ENCODE results near the gene TTC28.

TTC28 gene

DNA sequence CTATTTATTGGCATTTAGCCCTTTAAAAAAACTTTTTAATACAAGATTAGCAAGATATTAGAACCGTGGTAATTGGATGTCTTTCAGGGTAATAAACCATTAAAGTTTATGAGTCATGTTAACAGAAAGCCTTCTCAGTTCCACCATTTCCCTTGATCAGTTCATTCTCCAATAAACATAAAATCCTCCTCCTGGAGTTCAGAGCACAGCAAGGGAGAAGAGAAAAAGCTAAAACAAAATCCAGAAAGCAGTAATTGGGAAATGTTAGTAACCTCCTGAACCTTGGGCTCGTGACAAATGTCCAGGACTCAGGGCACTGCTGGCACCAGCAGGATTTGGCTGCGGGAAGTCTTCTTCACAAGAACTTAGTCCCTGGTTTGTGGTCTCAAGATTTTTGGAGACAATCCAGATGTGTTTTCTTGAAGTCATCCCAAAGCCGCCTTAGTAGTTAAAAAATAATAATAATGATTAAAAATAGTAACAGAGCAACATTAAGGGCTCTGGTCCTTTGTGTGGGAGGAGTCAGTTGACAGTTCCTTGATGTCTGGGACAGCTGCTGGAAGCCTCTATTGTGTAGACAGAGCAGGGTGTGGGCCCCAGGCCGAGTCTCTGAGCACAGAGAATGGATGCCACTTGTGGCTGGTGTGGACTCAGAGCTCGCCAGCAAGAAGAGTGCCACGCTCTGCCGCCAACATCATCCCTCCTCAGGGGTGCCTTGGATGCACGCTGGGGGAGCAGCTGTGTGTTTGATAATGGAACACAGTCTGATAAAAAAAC is 717.2 kb downstream of the TTC28 start:
- Histone ChIP-seq H3K9ac (ENCODE audit: low read depth, low read length) (no peak overlapping the region), H3K4me1 (ENCODE audit: control insufficient read depth, insufficient read depth, low read length) (peaks cover 7% of the 10 kb centered on the region), H3K9me3 (ENCODE audit: control insufficient read depth, insufficient read depth, low read length) (no peaks in the 10 kb centered on the region), H3K36me3 (ENCODE audit: control insufficient read depth, insufficient read depth, low read length) (no peaks in the 10 kb centered on the region), H3K4me3 (ENCODE audit: low read depth, low read length) (no peak overlapping the region), H3K27me3 (ENCODE audit: control insufficient read depth, insufficient read depth, low read length) (no peaks in the 10 kb centered on the region)

- no peak overlapping the region for H3K4me3 ChIP-seq (ENCODE audit: low read depth, low read length)
- H3K9ac ChIP-seq (ENCODE audit: low read depth, low read length), result no peak overlapping the region
- no peaks in the 10 kb centered on the region for H3K27me3 ChIP-seq (ENCODE audit: control insufficient read depth, insufficient read depth, low read length)
- H3K9me3 ChIP-seq (ENCODE audit: control insufficient read depth, insufficient read depth, low read length), result no peaks in the 10 kb centered on the region
- no peaks in the 10 kb centered on the region for H3K36me3 ChIP-seq (ENCODE audit: control insufficient read depth, insufficient read depth, low read length)
- peaks cover 7% of the 10 kb centered on the region for H3K4me1 ChIP-seq (ENCODE audit: control insufficient read depth, insufficient read depth, low read length)
Measured at GRCh38 chr22:27961680-27962079, 718.0 kb downstream of the TTC28 start.

- Histone ChIP-seq H3K9ac (ENCODE audit: low read depth, low read length) (no peak overlapping the region), H3K4me1 (ENCODE audit: control insufficient read depth, insufficient read depth, low read length) (peaks cover 4% of the 10 kb centered on the region), H3K27me3 (ENCODE audit: control insufficient read depth, insufficient read depth, low read length) (no peaks in the 10 kb centered on the region), H3K4me3 (ENCODE audit: low read depth, low read length) (no peak overlapping the region), H3K9me3 (ENCODE audit: control insufficient read depth, insufficient read depth, low read length) (no peaks in the 10 kb centered on the region), H3K36me3 (ENCODE audit: control insufficient read depth, insufficient read depth, low read length) (no peaks in the 10 kb centered on the region)
Measured at GRCh38 chr22:27961182-27961581, 718.5 kb downstream of the TTC28 start.

GRCh38 chr22:27959335-27960090 is 720.1 kb downstream of the TTC28 start:
- no peaks in the 10 kb centered on the region for H3K27me3 ChIP-seq (ENCODE audit: control insufficient read depth, insufficient read depth, low read length)
- H3K4me1 ChIP-seq (ENCODE audit: control insufficient read depth, insufficient read depth, low read length), result no peaks in the 10 kb centered on the region
- H3K9ac ChIP-seq (ENCODE audit: low read depth, low read length), result no peak overlapping the region
- H3K9me3 ChIP-seq (ENCODE audit: control insufficient read depth, insufficient read depth, low read length), result no peaks in the 10 kb centered on the region
- no peaks in the 10 kb centered on the region for H3K36me3 ChIP-seq (ENCODE audit: control insufficient read depth, insufficient read depth, low read length)
- no peak overlapping the region for H3K4me3 ChIP-seq (ENCODE audit: low read depth, low read length)

DNA sequence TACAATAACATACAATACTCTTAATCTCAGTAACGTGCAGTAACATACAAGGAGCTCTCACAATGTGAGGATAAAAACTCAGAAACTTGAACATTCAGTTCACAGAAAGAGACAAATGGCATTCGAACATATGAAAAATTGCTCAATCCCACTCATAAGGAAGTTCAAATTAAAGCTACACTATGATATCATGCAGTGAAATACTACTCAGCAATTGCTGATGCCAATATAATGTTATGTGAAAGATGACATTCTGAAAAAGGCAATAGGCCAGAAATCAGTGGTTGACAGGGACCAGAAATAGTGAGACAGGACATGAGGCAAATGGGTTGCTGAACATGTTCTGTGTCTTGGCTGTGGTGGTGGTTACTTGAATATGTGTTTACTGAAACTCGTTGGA is 726.9 kb downstream of the TTC28 start:
- Histone ChIP-seq H3K9ac (ENCODE audit: low read depth, low read length) (no peak overlapping the region), H3K4me3 (ENCODE audit: low read depth, low read length) (no peak overlapping the region)

GRCh38 chr22:27952091-27952490 is 727.5 kb downstream of the TTC28 start:
- Histone ChIP-seq H3K4me1 (ENCODE audit: control insufficient read depth, insufficient read depth, low read length) (no peaks in the 10 kb centered on the region), H3K9me3 (ENCODE audit: control insufficient read depth, insufficient read depth, low read length) (no peaks in the 10 kb centered on the region), H3K4me3 (ENCODE audit: low read depth, low read length) (no peak overlapping the region), H3K27me3 (ENCODE audit: control insufficient read depth, insufficient read depth, low read length) (no peaks in the 10 kb centered on the region), H3K9ac (ENCODE audit: low read depth, low read length) (no peak overlapping the region), H3K36me3 (ENCODE audit: control insufficient read depth, insufficient read depth, low read length) (no peaks in the 10 kb centered on the region)

More for the DNA sequence above, 726.9 kb downstream of the TTC28 start:
- Histone ChIP-seq H3K4me1 (ENCODE audit: control insufficient read depth, insufficient read depth, low read length) (no peaks in the 10 kb centered on the region), H3K36me3 (ENCODE audit: control insufficient read depth, insufficient read depth, low read length) (no peaks in the 10 kb centered on the region), H3K27me3 (ENCODE audit: control insufficient read depth, insufficient read depth, low read length) (no peaks in the 10 kb centered on the region), H3K9me3 (ENCODE audit: control insufficient read depth, insufficient read depth, low read length) (no peaks in the 10 kb centered on the region)

GRCh38 chr22:27949421-27949820 is 730.2 kb downstream of the TTC28 start:
- Histone ChIP-seq H3K27me3 (ENCODE audit: control insufficient read depth, insufficient read depth, low read length) (no peaks in the 10 kb centered on the region), H3K4me1 (ENCODE audit: control insufficient read depth, insufficient read depth, low read length) (no peaks in the 10 kb centered on the region), H3K4me3 (ENCODE audit: low read depth, low read length) (no peak overlapping the region), H3K9me3 (ENCODE audit: control insufficient read depth, insufficient read depth, low read length) (no peaks in the 10 kb centered on the region), H3K36me3 (ENCODE audit: control insufficient read depth, insufficient read depth, low read length) (no peaks in the 10 kb centered on the region), H3K9ac (ENCODE audit: low read depth, low read length) (no peak overlapping the region)

GRCh38 chr22:27948569-27948968 is 731.1 kb downstream of the TTC28 start:
- no peak overlapping the region for H3K4me3 ChIP-seq (ENCODE audit: low read depth, low read length)
- no peaks in the 10 kb centered on the region for H3K4me1 ChIP-seq (ENCODE audit: control insufficient read depth, insufficient read depth, low read length)
- no peak overlapping the region for H3K9ac ChIP-seq (ENCODE audit: low read depth, low read length)
- H3K36me3 ChIP-seq (ENCODE audit: control insufficient read depth, insufficient read depth, low read length), result no peaks in the 10 kb centered on the region
- H3K27me3 ChIP-seq (ENCODE audit: control insufficient read depth, insufficient read depth, low read length), result no peaks in the 10 kb centered on the region
- H3K9me3 ChIP-seq (ENCODE audit: control insufficient read depth, insufficient read depth, low read length), result no peaks in the 10 kb centered on the region

DNA sequence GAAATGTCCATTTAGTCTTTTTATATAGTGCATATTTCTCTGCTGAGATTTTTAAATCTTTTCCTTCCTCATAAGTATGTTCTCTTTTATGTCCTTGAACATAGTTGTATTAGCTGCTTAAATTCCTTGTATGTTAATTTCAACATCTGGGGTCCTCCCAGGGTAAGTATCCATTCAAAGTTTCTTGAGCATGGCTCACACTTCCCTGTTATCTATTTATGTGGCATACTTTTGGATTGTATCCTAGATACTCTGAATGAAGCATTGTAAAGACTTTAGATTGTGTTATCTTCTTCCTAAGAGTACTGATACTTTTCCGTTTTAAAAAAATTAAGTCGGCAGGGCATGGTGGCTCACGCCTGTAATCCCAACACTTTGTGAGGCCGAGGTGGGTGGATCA is 732.2 kb downstream of the TTC28 start:
- Histone ChIP-seq H3K4me3 (ENCODE audit: low read depth, low read length) (no peak overlapping the region), H3K4me1 (ENCODE audit: control insufficient read depth, insufficient read depth, low read length) (no peaks in the 10 kb centered on the region), H3K9me3 (ENCODE audit: control insufficient read depth, insufficient read depth, low read length) (no peaks in the 10 kb centered on the region), H3K9ac (ENCODE audit: low read depth, low read length) (no peak overlapping the region), H3K27me3 (ENCODE audit: control insufficient read depth, insufficient read depth, low read length) (no peaks in the 10 kb centered on the region), H3K36me3 (ENCODE audit: control insufficient read depth, insufficient read depth, low read length) (no peaks in the 10 kb centered on the region)

DNA sequence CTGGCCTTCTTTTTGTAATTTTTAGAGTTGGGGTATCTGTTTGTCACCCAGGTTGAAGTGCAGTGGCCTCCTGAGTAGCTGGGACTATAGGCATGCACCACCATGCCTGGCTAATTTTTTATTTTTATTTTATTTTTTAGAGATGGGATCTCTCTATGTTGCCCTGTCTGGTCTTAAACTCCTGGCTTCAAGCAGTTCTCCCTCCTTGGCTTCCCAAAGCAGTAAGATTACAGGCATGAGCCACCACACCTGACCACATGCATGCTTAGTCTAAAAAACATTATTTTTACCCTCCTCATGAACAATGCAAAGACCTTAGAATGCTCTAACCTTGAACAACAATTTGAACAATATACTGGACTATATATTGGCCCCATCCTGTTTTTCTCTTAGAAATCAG is 738.5 kb downstream of the TTC28 start:
- no peaks in the 10 kb centered on the region for H3K4me1 ChIP-seq (ENCODE audit: control insufficient read depth, insufficient read depth, low read length)
- H3K9ac ChIP-seq (ENCODE audit: low read depth, low read length), result no peak overlapping the region
- H3K36me3 ChIP-seq (ENCODE audit: control insufficient read depth, insufficient read depth, low read length), result no peaks in the 10 kb centered on the region
- no peaks in the 10 kb centered on the region for H3K27me3 ChIP-seq (ENCODE audit: control insufficient read depth, insufficient read depth, low read length)
- no peak overlapping the region for H3K4me3 ChIP-seq (ENCODE audit: low read depth, low read length)
- H3K9me3 ChIP-seq (ENCODE audit: control insufficient read depth, insufficient read depth, low read length), result no peaks in the 10 kb centered on the region

GRCh38 chr22:27937453-27937852 is 742.2 kb downstream of the TTC28 start:
- H3K4me1 ChIP-seq (ENCODE audit: control insufficient read depth, insufficient read depth, low read length), result no peaks in the 10 kb centered on the region
- no peak overlapping the region for H3K9ac ChIP-seq (ENCODE audit: low read depth, low read length)
- H3K27me3 ChIP-seq (ENCODE audit: control insufficient read depth, insufficient read depth, low read length), result no peaks in the 10 kb centered on the region
- no peaks in the 10 kb centered on the region for H3K9me3 ChIP-seq (ENCODE audit: control insufficient read depth, insufficient read depth, low read length)
- no peak overlapping the region for H3K4me3 ChIP-seq (ENCODE audit: low read depth, low read length)
- no peaks in the 10 kb centered on the region for H3K36me3 ChIP-seq (ENCODE audit: control insufficient read depth, insufficient read depth, low read length)

DNA sequence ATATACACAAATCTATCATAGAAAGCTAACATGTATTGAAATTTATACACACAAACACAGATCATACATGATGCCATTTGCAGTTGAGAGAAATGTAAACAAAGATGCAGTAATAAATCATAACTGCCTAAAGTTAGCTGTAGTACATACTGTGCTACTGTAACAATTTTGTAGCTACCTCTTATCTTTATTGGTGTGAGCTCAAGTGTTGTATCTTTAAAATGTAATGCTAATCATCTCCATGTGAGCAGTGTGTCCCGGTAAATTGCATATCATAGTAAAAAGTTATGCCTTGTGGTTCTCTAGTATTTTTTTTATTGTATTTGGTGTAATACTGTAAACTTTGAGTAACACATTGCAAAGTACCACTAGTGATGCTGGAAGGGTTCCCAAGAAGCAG is 743.7 kb downstream of the TTC28 start:
- Histone ChIP-seq H3K9ac (ENCODE audit: low read depth, low read length) (no peak overlapping the region), H3K27me3 (ENCODE audit: control insufficient read depth, insufficient read depth, low read length) (no peaks in the 10 kb centered on the region), H3K9me3 (ENCODE audit: control insufficient read depth, insufficient read depth, low read length) (no peaks in the 10 kb centered on the region)

More for the DNA sequence above, 743.7 kb downstream of the TTC28 start:
- Histone ChIP-seq H3K4me1 (ENCODE audit: control insufficient read depth, insufficient read depth, low read length) (no peaks in the 10 kb centered on the region), H3K36me3 (ENCODE audit: control insufficient read depth, insufficient read depth, low read length) (no peaks in the 10 kb centered on the region), H3K4me3 (ENCODE audit: low read depth, low read length) (no peak overlapping the region)
